ENCODE data around the gene CNNM2. TPM values are rescaled to one million over a fixed set of nuclear protein-coding genes. Genes with fewer than 3 reads are reported as not detected.
"Not testable (repeated sequence)": the region's sequence is repeated elsewhere in the genome, so short reads cannot be mapped to it uniquely, and the experiment has no call there.

Gene CNNM2
- total RNA-seq, 3 donors from 2014 or later (not counting 1 experiment from before 2014, with no cell fraction given) = 8.6 to 18.0 (median 16.7) TPM

- intact Hi-C loops (cut with micrococcal nuclease) = no loop called here
- H3K4me1 Mint-ChIP-seq = peaks cover 19% of the 10 kb centered on the region in 2 donors
Measured at GRCh38 chr10:102998399-102998907, 80.4 kb downstream of the CNNM2 start.

GRCh38 chr10:103000050-103000449 lies 82.0 kb downstream of the CNNM2 start:
- H3K36me3 ChIP-seq (ENCODE audit: control insufficient read depth, insufficient read depth, low read length); H3K36me3 Mint-ChIP-seq; DNase-seq; H3K27me3 Mint-ChIP-seq (ENCODE audit: low read depth in 2 of 2); intact Hi-C loops (cut with micrococcal nuclease); H3K27ac Mint-ChIP-seq; H3K27ac ChIP-seq (ENCODE audit: low read length); ATAC-seq; H3K4me3 Mint-ChIP-seq; H3K9me3 ChIP-seq (ENCODE audit: control insufficient read depth, insufficient read depth, low read length); H3K4me1 ChIP-seq (ENCODE audit: control insufficient read depth, insufficient read depth, low read length); H3K27me3 ChIP-seq (ENCODE audit: control insufficient read depth, insufficient read depth, low read length); H3K4me1 Mint-ChIP-seq; H3K4me3 ChIP-seq (ENCODE audit: low read length); H3K9me3 Mint-ChIP-seq: not testable (repeated sequence)
- WGBS (ENCODE audit: insufficient coverage) = 90% methylated on average over 3 of the region's 7 CpGs

More at GRCh38 chr10:102998399-102998907, 80.4 kb downstream of the CNNM2 start:
- 97% methylated on average over 5 of the region's 7 CpGs for WGBS (ENCODE audit: insufficient coverage)
- ATAC-seq (no peak), DNase-seq (no peak)
- no peaks in the 10 kb centered on the region for H3K9me3 ChIP-seq (ENCODE audit: control insufficient read depth, insufficient read depth, low read length)
- Mint-ChIP-seq H3K27ac (no peak overlapping the region), H3K27me3 (ENCODE audit: low read depth in 2 of 2) (no peaks in the 10 kb centered on the region), H3K4me3 (no peak overlapping the region), H3K9me3 (no peaks in the 10 kb centered on the region), H3K36me3 (no peaks in the 10 kb centered on the region)
- peaks cover 7% of the 10 kb centered on the region for H3K4me1 ChIP-seq (ENCODE audit: control insufficient read depth, insufficient read depth, low read length)
- no peaks in the 10 kb centered on the region for H3K36me3 ChIP-seq (ENCODE audit: control insufficient read depth, insufficient read depth, low read length)
- TF ChIP-seq CTCF (IDR thresholded peaks at IDR 0.05) = no peak
- H3K4me3 ChIP-seq (ENCODE audit: low read length) = no peak overlapping the region
- H3K27me3 ChIP-seq (ENCODE audit: control insufficient read depth, insufficient read depth, low read length) = no peaks in the 10 kb centered on the region
- H3K27ac ChIP-seq (ENCODE audit: low read length) = no peak overlapping the region

- Histone ChIP-seq H3K27ac (ENCODE audit: low read length) (no peak overlapping the region), H3K4me3 (ENCODE audit: low read length) (no peak overlapping the region), H3K27me3 (ENCODE audit: control insufficient read depth, insufficient read depth, low read length) (no peaks in the 10 kb centered on the region), H3K36me3 (ENCODE audit: control insufficient read depth, insufficient read depth, low read length) (no peaks in the 10 kb centered on the region), H3K4me1 (ENCODE audit: control insufficient read depth, insufficient read depth, low read length) (no peaks in the 10 kb centered on the region), H3K9me3 (ENCODE audit: control insufficient read depth, insufficient read depth, low read length) (peaks cover 19% of the 10 kb centered on the region)
- H3K4me1 Mint-ChIP-seq = peaks cover 0 to 3% of the 10 kb centered on the region in 2 donors
- H3K27ac Mint-ChIP-seq = no peak overlapping the region
- ATAC-seq = no peak
- no peaks in the 10 kb centered on the region for H3K27me3 Mint-ChIP-seq (ENCODE audit: low read depth in 2 of 2)
- no peak for DNase-seq
- H3K4me3 Mint-ChIP-seq = no peak overlapping the region
- TF ChIP-seq CTCF (IDR thresholded peaks at IDR 0.05) = no peak
- 88% methylated on average over 5 of the region's 5 CpGs for WGBS (ENCODE audit: insufficient coverage)
- peaks cover 7% of the 10 kb centered on the region for H3K36me3 Mint-ChIP-seq
- intact Hi-C loops (cut with micrococcal nuclease) = no loop called here
- H3K9me3 Mint-ChIP-seq = peaks cover 2 to 3% of the 10 kb centered on the region in 2 donors
Measured at GRCh38 chr10:103007017-103007416, 88.9 kb downstream of the CNNM2 start.

- no peak for TF ChIP-seq CTCF (IDR thresholded peaks at IDR 0.05)
- H3K4me3 Mint-ChIP-seq = no peak overlapping the region
- peaks cover 7 to 8% of the 10 kb centered on the region in 2 donors for H3K4me1 Mint-ChIP-seq
- Histone ChIP-seq H3K4me1 (ENCODE audit: control insufficient read depth, insufficient read depth, low read length) (no peaks in the 10 kb centered on the region), H3K27ac (ENCODE audit: low read length) (no peak overlapping the region), H3K4me3 (ENCODE audit: low read length) (no peak overlapping the region), H3K27me3 (ENCODE audit: control insufficient read depth, insufficient read depth, low read length) (no peaks in the 10 kb centered on the region), H3K36me3 (ENCODE audit: control insufficient read depth, insufficient read depth, low read length) (no peaks in the 10 kb centered on the region), H3K9me3 (ENCODE audit: control insufficient read depth, insufficient read depth, low read length) (no peaks in the 10 kb centered on the region)
- no peaks in the 10 kb centered on the region for H3K27me3 Mint-ChIP-seq (ENCODE audit: low read depth in 2 of 2)
- DNase-seq = no peak
- intact Hi-C loops (cut with micrococcal nuclease) = no loop called here
- 88% methylated on average over 5 of the region's 5 CpGs for WGBS (ENCODE audit: insufficient coverage)
- no peak overlapping the region for H3K27ac Mint-ChIP-seq
- H3K36me3 Mint-ChIP-seq = no peaks in the 10 kb centered on the region
- no peak for ATAC-seq
- H3K9me3 Mint-ChIP-seq = no peaks in the 10 kb centered on the region
Measured at GRCh38 chr10:103013416-103013815, 95.3 kb downstream of the CNNM2 start.
